Cardiac ventricle fibroblast (primary cell): ENCODE results near the gene ARHGDIA. TPM values are rescaled to one million over a fixed set of nuclear protein-coding genes. Genes with fewer than 3 reads are reported as not detected.

Source experiments
- total RNA-seq: library from RNA; depleted of rRNA; stranded (reverse); fragments of >200 nt; gene quantifications from 2 replicates; pipeline ENCODE4 v1.2.3, GENCODE V29; 2015

ARHGDIA gene
- 156 and 187 TPM in 2 replicates for total RNA-seq

DNA sequence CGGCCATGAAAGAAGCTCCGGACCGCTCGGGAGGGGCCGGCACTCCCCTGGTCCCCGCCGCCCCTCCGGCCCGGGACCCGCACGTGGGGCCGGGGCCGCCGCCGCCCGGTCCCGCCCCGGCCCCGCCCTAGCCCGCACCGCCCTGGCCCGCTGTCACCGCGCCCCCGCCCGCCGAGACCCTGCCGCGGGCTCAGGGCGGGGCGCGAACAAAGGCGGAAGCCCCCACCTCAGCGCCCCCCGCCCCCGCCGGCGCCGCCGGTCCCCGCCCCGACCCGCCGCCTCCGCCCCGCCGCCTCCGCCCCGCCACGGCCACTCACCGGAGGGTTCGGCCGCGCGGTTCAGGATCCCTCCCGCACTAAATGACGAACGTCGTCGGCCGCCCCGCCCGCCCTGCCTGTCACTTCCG lies at the start of gene ARHGDIA:
Gene ARHGDIA, minus strand, starts transcription at position 357 of the 406 bp plus-strand sequence. CDS start 1,407 bp downstream, outside the sequence.

GRCh38 chr17:81917565-81918332 lies 46.6 kb upstream of the ARHGDIA start, which contains the start of gene SIRT7:
Gene SIRT7, minus strand, starts transcription at chr17:81918176. Its CDS starts 45 bp downstream, at chr17:81918131.

DNA sequence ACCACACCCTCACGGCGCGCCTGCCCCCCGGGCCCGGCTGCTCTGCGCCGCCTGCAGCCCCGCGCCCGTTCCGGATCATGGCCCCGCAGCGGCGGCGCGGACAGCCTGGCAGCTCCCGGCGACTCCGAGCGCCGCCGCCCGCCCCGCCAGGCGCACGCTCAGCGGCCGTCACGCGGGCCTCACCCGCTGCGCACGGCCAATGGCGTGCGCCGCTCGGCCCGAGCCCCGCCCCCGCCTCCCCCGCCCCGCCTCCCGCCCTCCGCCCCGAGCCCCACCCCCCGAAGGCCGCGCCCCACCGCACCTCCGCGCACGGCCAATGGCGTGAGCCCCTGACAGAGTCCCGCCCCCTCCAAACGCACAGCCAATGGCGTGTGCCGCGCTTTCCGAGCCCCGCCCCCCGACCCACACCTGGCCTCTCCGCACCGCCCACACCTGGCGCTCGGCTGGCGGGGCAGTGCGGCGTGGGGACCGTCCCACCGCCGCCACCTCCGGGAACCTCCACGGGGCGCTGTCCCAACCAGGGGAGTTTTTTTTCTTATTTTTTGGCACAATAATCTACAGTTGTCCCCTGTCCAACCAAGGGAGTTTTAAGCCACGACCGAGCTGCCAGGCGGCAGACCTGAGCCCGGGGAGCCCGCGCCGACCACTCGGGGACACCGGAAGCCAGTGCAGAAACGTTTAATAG lies 40.3 kb upstream of the ARHGDIA start, which contains the start of gene PCYT2:
Gene PCYT2, minus strand, starts transcription at position 123 of the 685 bp plus-strand sequence. Its CDS starts 44 bp downstream, at position 79.

GRCh38 chr17:81902023-81902652 lies 31.0 kb upstream of the ARHGDIA start, which contains the start of gene NPB:
Gene NPB, plus strand, starts transcription at chr17:81902238. Its CDS starts 40 bp downstream, at chr17:81902278.

DNA sequence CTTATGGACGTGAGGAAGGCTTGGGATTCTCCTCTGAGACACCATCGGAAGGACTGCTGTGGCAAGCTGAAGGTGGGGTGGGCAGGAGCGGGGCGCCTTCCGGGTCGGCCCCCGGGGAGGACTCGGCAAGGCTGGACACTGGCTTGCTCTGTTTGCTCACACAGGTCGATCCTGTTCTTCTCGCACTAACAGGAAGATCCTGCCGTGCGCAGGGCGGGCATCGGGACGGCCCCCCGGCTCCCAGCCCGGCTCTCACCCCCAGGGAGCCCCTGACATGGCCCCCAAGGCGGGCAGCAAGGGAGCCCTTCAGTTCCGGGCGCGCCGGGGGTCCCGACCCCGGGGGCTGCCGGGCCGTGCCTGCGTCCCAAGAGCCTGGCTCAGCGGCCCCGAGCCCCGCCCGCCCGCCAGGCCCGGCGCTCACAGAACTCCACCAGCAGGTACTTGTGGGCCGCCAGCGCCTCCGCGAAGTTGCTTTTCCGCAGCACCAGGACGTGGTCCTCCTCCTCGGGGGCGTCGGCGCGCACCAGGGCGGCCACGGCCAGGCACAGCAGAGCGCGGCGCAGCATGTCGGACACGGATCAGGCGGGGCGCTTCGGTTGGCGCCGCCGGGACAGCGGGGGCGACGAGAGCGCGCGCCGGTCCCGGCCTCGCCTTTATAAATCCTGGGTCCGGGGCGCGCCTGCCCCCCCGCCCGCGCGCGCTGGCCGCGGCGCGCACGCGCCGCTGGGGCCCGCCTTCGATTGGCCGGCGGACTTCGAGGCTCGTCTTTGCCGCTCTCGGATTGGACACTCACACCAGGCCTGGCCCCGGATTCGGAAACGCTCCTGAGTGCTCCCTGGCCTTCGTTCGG lies 11.0 kb downstream of the ARHGDIA start, which contains the start of gene P4HB:
Gene P4HB, minus strand, starts transcription at position 630 of the 850 bp plus-strand sequence. Its CDS starts 64 bp downstream, at position 566.

DNA sequence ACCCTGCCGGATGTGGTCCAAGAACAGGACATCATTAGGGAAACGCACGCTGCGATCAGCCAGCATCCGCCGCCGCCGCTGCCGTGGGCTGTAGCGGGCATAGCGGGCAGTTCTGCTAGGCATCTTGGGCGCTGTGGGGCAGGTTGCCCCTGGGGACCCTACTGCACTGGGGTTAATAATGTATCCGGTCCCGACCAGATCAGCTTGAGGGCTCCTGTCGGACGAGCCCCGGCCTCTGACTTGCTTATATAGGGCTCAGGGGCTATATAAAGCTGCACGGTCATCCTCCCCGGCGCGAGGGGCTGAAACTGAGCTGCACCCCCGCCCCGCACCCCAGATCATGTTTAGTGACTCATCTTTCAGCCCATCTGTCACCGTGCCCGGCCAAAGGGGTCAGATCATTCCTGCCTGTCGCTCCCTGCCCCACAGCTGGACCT lies 36.3 kb downstream of the ARHGDIA start, which contains the start of gene PPP1R27:
Gene PPP1R27, minus strand, starts transcription at position 220 of the 437 bp plus-strand sequence. Its CDS starts 97 bp downstream, at position 123.

GRCh38 chr17:81833160-81833920 lies 37.8 kb downstream of the ARHGDIA start, which contains the start of gene MCRIP1:
Gene MCRIP1, minus strand, starts transcription at chr17:81833291. Its CDS starts 8,785 bp downstream, at chr17:81824506.

Other genes with a start within 250 kb of the ARHGDIA start
- 33.5 and 42.5 TPM in 2 replicates for gene NPLOC4, start 234.2 kb downstream of the ARHGDIA start, total RNA-seq
- 0.75 and 1.1 TPM in 2 replicates for gene TSPAN10, start 234.1 kb downstream of the ARHGDIA start, total RNA-seq
- 0.98 TPM in 1 of 2 replicates, not detected in the other for gene PDE6G, start 214.8 kb downstream of the ARHGDIA start, total RNA-seq
- 33.4 and 34.4 TPM in 2 replicates for gene OXLD1, start 204.7 kb downstream of the ARHGDIA start, total RNA-seq
- gene CCDC137, start 204.6 kb downstream of the ARHGDIA start, total RNA-seq: 6.7 and 7.5 TPM in 2 replicates
- gene ARL16, start 187.5 kb downstream of the ARHGDIA start, total RNA-seq: 23.2 and 26.5 TPM in 2 replicates
- 62.0 and 64.1 TPM in 2 replicates for gene HGS, start 187.3 kb downstream of the ARHGDIA start, total RNA-seq
- gene MRPL12, start 168.0 kb downstream of the ARHGDIA start, total RNA-seq: 52.2 and 52.5 TPM in 2 replicates
- gene SLC25A10, start 159.1 kb downstream of the ARHGDIA start, total RNA-seq: 4.2 and 5.9 TPM in 2 replicates
- not detected in 2 replicates for gene GCGR, start 67.2 kb downstream of the ARHGDIA start, total RNA-seq
- 82.7 and 89.0 TPM in 2 replicates for gene MCRIP1, start 38.0 kb downstream of the ARHGDIA start, total RNA-seq
- gene PPP1R27, start 36.3 kb downstream of the ARHGDIA start, total RNA-seq: not detected in 2 replicates
- 2,196 and 3,205 TPM in 2 replicates for gene P4HB, start 10.8 kb downstream of the ARHGDIA start, total RNA-seq
- 50.2 and 68.7 TPM in 2 replicates for gene ALYREF, start 20.2 kb upstream of the ARHGDIA start, total RNA-seq
- gene ANAPC11, start 20.4 kb upstream of the ARHGDIA start, total RNA-seq: 130 and 178 TPM in 2 replicates
- 0.62 and 1.8 TPM in 2 replicates for gene NPB, start 30.9 kb upstream of the ARHGDIA start, total RNA-seq
- 25.5 and 40.9 TPM in 2 replicates for gene PCYT2, start 40.1 kb upstream of the ARHGDIA start, total RNA-seq
- gene SIRT7, start 46.8 kb upstream of the ARHGDIA start, total RNA-seq: 7.7 and 8.5 TPM in 2 replicates
- 15.5 and 17.4 TPM in 2 replicates for gene MAFG, start 56.4 kb upstream of the ARHGDIA start, total RNA-seq
- 64.2 and 76.1 TPM in 2 replicates for gene PYCR1, start 66.0 kb upstream of the ARHGDIA start, total RNA-seq
- gene MYADML2, start 75.9 kb upstream of the ARHGDIA start, total RNA-seq: not detected in 2 replicates
- gene NOTUM, start 89.8 kb upstream of the ARHGDIA start, total RNA-seq: 0.68 TPM in 1 of 2 replicates, not detected in the other
- gene ASPSCR1, start 106.3 kb upstream of the ARHGDIA start, total RNA-seq: 13.0 and 17.5 TPM in 2 replicates
- 36.2 and 42.7 TPM in 2 replicates for gene CENPX, start 151.5 kb upstream of the ARHGDIA start, total RNA-seq
- gene LRRC45, start 152.0 kb upstream of the ARHGDIA start, total RNA-seq: 11.6 and 13.3 TPM in 2 replicates
- 16.2 and 19.9 TPM in 2 replicates for gene RAC3, start 160.3 kb upstream of the ARHGDIA start, total RNA-seq
- gene DCXR, start 166.4 kb upstream of the ARHGDIA start, total RNA-seq: 70.6 and 80.2 TPM in 2 replicates
- gene RFNG, start 180.5 kb upstream of the ARHGDIA start, total RNA-seq: 31.4 and 39.7 TPM in 2 replicates
- gene GPS1, start 180.6 kb upstream of the ARHGDIA start, total RNA-seq: 72.1 and 78.6 TPM in 2 replicates
- gene DUS1L, start 194.5 kb upstream of the ARHGDIA start, total RNA-seq: 40.1 and 50.9 TPM in 2 replicates
- 100 and 104 TPM in 2 replicates for gene FASN, start 226.9 kb upstream of the ARHGDIA start, total RNA-seq